GM19025 (cell line): Measurements from ENCODE around the gene PNMT.
A peak's percentile ranks its signal among the peaks of the same experiment; 100 is the strongest.

ENCODE experiments used
- ATAC-seq: cut with Tn5 transposase; IDR thresholded peaks from one replicate; pipeline ENCODE4 v1.9.1; 2021; ENCODE audit warnings: mild to moderate bottlenecking, low read depth, moderate library complexity; ENCODE audit not compliant: unreplicated experiment

Gene PNMT

GRCh38 chr17:39632153-39632941 lies 35.9 kb upstream of the PNMT start:
- ATAC-seq, result no peak

DNA sequence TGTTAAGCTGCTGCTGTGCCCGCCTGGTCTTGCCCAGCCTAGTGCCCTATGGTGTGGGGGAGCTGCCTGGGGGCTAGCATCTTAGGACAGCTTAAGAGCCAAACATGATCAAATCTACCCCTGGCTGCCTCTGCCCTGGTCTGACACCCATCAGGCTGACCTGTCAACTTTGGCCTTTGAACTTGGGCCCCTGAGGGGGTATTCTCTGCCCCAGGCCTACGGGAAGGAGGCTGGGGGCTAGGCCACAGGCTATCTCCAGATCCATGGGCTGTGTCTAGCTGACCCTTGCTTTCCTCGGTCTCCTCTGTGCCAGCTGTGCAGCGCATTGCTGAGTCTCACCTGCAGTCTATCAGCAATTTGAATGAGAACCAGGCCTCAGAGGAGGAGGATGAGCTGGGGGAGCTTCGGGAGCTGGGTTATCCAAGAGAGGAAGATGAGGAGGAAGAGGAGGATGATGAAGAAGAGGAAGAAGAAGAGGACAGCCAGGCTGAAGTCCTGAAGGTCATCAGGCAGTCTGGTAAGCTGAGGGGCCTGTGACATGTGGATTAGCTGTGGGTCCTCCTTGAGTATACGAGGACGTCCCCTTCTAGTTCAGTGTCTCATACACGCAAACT lies 34.6 kb upstream of the PNMT start:
- ATAC-seq, result no peak

DNA sequence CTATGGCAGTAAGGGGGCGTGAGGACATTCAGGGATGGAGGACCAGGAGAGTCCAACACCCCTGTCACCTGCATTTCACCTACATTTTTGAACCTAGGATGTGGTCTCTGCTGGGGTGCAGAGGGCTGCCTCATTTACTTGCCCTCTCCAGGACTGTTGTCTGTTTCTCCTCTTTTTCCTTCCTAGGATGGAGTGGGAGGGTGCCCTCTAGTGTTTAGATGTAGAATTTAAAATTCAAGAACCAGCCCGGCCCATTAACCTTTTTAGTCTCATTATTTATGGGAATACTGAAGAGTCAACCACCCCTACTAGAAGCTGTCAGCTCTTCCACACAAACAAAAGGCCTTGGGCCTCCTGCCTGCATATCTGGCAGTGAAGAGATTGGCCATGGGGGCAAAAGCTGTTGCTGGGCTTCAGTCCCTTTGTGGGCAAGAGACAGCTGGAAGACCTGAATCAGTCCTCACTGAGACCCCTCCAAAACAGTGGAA lies 33.8 kb upstream of the PNMT start:
- no peak for ATAC-seq

- no peak for ATAC-seq
Measured at GRCh38 chr17:39635614-39636176, 32.6 kb upstream of the PNMT start.

GRCh38 chr17:39636587-39636926 lies 31.7 kb upstream of the PNMT start:
- peak; percentile 8 for ATAC-seq

DNA sequence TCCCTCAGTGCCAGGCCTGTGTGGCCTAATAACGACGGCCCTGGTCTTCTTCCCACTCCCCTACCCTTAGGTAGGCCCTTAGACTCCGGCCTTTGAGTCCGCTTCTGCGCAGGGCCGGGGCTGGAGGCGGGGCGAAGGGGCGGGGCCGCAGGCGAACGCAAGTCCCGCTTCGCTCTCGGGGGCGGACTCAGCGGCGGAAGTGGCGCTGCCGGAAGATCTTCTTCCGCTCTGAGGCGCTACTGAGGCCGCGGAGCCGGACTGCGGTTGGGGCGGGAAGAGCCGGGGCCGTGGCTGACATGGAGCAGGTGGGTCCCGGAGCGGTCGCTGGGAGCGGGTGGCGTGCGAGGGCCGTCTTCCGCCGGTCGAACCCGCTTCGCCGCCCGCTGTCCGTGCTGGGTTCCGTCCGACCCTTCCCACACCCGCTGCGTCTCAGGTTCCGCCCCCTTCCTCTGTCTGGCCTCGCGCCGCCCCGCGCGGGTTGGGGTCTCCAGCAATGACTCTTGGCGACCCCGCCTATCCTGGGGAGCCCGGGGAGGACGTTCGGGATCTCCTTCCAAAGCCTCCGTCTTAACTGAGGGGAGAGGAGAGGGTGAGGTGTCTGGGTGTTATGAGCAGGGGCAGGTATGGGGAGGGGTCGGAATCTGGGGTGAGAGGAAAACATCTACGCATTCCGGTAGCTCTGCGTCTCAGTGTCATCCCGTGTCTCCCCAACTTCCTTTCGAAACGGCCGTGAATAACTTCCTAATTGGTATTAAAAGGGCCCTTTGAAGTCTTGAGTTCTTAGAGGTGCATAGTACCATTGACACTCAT lies 31.1 kb upstream of the PNMT start, which contains the start of gene STARD3:
TSS of gene STARD3 (plus strand) at position 218 of the 810 bp plus-strand sequence. CDS start 16,388 bp downstream, outside the sequence.
- peak; percentile 89 for ATAC-seq

GRCh38 chr17:39638317-39638716 lies 29.9 kb upstream of the PNMT start:
- no peak for ATAC-seq

- ATAC-seq, result no peak
Measured at GRCh38 chr17:39639043-39639442, 29.2 kb upstream of the PNMT start.

DNA sequence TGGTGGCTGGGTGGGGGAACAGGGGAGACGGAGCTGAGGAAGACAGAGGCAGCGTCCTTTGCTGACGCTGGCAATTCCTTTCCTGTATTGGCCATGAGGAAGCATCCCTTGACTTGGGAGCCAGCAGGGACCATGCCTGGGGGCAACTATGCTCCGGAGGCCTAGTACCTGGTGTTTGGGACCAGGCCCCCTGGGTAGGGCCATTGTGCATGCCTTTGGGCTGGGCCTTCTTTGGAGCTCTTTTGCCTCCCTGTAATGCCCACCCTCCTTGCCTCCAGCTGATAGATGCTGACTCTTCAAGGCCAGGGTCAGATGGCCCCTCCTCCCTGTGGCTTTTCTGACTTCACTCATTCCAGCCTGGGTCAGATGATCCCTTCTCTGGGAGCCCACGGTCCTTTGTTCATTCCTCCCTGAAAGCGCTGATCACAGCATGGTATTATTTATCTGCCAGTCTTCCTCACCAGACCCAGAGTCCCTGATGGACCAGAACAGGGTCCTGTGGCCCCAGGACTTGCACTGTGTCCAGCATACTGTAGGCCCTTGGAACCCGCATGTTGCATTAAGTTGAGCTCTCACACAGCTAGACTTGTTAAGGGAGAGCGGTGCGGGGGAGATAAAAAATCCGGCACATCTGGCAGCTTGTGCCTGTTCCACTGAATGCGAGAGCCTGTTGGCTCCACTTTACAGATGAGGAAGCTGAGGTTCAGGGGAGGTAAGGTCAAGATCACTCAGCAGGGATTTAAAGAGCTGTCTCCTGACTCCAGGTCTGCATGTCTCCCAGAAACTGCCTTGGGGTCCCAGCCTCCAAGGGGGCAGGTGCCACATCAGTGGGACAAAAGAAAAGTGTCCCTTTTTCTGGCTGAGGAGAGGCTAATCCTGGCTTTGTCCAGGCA lies 28.4 kb upstream of the PNMT start:
- ATAC-seq, result no peak

DNA sequence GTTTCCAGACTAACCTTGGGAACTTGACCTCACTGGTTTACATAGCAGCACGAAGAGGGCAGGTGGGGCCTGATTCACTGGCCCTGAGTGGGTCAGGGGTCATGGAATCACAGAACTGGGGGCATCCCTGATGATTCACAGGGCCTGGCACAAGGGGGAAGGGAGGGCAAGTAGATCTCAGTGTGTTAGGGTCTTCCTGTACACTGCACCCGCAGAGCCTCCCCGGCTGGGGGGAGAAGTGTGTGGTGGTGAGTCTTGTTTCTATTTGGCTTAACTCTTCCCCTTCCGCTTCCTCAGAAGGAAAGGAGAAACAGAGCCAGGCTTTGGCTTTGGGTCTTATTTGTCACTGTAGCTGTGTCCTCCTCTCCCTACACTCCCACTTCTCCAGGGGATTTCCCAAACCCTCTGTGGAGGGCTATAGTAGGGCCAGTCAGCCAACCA lies 27.6 kb upstream of the PNMT start:
- ATAC-seq, result no peak

DNA sequence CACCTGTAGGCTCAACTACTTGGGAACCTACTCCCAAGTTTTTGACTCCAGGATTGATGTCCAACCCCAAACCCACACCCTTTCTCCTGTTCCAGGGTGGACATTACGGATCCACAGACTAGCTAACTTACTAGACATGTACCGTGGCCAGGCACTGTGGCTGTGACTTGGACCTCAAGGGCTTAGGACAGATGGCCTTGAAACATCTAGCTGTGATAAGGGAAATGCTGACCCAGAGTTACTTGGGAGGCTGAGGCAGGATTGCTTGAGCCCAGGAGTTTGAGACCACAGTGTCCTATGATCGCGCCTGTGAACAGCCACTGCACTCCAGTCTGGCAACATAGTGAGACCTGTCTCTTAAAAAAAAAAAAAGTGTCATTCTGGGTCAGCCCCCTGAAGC lies 27.2 kb upstream of the PNMT start:
- no peak for ATAC-seq

- no peak for ATAC-seq
Measured at GRCh38 chr17:39641883-39642282, 26.4 kb upstream of the PNMT start.

- no peak for ATAC-seq
Measured at GRCh38 chr17:39642291-39643074, 25.8 kb upstream of the PNMT start.

DNA sequence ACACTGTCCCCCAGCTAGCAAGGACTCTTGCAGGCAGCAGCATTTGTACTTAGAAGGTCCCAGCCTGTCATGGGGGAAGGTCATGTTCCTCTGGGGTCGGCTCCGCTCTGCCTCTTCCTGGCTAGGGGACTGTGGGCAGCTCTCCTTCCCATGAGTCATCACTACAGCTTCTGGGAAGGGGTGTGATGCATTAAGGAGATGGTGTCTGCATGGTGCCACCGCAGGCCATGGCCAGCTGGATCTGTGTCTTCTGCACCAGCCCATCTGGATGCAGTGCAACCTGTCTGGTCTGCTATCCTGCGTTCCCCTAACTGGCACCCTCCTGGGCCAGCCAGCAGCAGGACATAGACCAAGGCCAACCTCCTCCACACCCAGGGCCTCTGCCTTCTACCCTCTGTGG lies 25.0 kb upstream of the PNMT start:
- no peak for ATAC-seq

- ATAC-seq, result no peak
Measured at GRCh38 chr17:39647256-39647655, 21.0 kb upstream of the PNMT start.

DNA sequence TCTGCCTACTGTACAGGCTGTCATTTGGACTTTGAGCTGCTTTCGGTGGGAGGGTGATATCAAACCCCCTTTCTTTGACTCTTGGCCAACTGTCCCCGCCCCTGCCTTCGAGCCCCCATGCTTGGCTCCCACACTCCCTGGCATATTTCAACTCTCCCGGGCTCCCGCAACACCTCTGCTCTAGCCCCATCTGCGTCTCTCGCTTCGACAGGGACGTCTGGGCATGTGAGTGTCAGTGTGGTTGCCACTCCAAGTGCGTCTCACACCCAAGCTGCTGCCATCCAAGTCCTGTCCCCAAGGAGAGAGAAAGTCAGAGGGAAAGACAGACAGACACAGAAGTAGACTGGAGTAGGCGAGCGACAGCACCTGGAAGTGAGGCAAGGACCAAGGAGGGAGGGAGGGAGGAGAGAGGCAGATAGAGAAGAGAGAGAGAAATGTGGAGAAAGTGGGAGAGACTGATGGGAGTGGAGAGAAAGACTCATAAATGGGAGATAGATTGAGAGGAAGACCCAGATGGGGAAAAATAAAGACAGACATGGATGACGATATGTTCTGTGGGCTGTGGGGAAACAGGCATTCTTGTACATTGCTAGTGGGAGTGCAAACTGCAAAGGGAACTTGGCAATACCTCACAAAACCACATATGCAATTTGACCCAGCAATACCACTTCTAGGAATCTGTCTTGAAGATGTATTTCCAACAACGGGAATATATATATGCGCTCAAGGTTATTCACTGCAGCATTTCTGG lies 19.5 kb upstream of the PNMT start:
- ATAC-seq, result no peak

DNA sequence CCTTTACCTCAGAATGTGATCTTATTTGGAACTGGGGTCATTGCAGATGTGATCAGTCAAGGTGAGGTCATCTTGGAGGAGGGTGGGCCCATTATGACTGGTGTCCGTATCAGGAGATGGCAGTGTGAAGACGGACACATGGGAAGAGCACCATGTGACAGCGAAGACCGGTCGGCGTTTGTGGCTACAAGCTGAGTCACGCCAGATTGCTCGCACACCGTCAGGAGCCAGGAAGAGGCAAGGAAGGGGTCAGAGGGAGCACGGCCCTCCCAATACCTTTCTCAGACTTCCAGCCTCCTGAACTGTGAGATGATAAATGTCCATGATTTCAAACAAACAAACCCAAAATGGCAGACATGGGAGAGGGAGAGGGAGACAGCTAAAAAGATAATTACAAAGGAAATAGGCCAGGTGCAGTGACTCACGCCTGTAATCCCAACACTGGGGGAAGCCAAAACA lies 18.1 kb upstream of the PNMT start:
- no peak for ATAC-seq

DNA sequence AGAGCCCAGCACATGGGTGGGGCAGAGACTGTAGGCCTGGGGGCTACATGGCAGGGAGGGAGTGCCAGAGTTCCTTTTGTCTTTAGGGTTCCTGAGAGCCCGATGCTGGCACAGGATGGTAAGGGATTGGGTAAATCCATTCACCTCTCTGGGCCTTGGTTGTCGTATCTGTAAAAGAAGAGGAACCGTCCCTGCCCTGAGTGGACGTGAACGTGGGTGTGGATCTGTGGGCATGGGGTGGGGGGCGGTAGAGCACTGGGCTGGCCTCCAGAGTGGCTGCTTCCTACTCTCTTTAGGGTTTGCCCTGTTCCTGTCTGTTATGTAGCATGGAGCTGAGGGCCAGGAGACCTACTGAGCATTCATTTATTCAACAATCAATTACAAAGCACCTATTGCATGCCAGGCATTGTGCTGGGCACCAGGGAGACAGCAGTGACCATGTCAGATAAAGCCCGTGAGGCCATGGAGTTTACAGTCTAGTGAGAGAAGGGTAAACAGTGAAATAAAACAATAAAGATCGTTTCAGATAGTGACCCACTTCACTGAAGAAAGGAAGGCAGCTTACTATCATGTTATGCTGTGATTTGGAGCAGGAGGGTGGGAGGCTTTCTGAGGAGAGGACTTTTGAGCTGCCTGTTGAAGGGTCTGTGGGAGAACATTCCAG lies 16.2 kb upstream of the PNMT start:
- ATAC-seq, result no peak
